Loucy (cell line): Measurements from ENCODE around the gene IRF2BP2.

Experiments
- H2AFZ ChIP-seq: fragments of 200-600 bp; sonication (generic); 2 replicates; pipeline ENCODE4 v1.6.0; 2016; ENCODE audit warnings: antibody characterized with exemption, mild to moderate bottlenecking, low read length, moderate library complexity
- H3F3A ChIP-seq: fragments of 200-600 bp; 2 replicates; pipeline ENCODE4 v1.6.0; 2016; ENCODE audit warnings: antibody characterized with exemption, low read depth, mild to moderate bottlenecking
- H3K27me3 ChIP-seq: fragments of 200-600 bp; sonication (generic); 2 replicates; pipeline ENCODE4 v1.6.1; 2014; ENCODE audit warnings: low read length, mild to moderate bottlenecking; ENCODE audit not compliant: insufficient read depth, poor library complexity, severe bottlenecking
- H3K36me3 ChIP-seq: fragments of 200-600 bp; sonication (generic); 2 replicates; pipeline ENCODE4 v1.6.1; 2016; ENCODE audit warnings: low read length; ENCODE audit not compliant: insufficient read depth
- H3K4me1 ChIP-seq: fragments of 200-600 bp; sonication (generic); 2 replicates; pipeline ENCODE4 v1.5.1; 2014; ENCODE audit warnings: low read length, mild to moderate bottlenecking; ENCODE audit not compliant: insufficient read depth, poor library complexity, severe bottlenecking
- H3K4me2 ChIP-seq: fragments of 200-600 bp; sonication (generic); 2 replicates; pipeline ENCODE4 v1.6.0; 2014; ENCODE audit warnings: antibody characterized with exemption, low read length, low read depth, mild to moderate bottlenecking; ENCODE audit not compliant: poor library complexity, severe bottlenecking
- H3K4me3 ChIP-seq: fragments of 200-600 bp; sonication (generic); 2 replicates; pipeline ENCODE4 v1.5.1; 2014; ENCODE audit warnings: low read length, mild to moderate bottlenecking, mixed read lengths; ENCODE audit not compliant: poor library complexity, severe bottlenecking
- H3K79me2 ChIP-seq: fragments of 200-600 bp; sonication (generic); 2 replicates; pipeline ENCODE4 v1.6.1; 2014; ENCODE audit warnings: low read length; ENCODE audit not compliant: insufficient read depth
- H3K9ac ChIP-seq: fragments of 200-600 bp; sonication (generic); 2 replicates; pipeline ENCODE4 v1.6.0; 2014; ENCODE audit warnings: mild to moderate bottlenecking, low read depth, low read length, moderate library complexity; ENCODE audit not compliant: poor library complexity, severe bottlenecking
- H3K9me2 ChIP-seq: fragments of 200-600 bp; sonication (generic); replicated peaks from 2 replicates; pipeline ENCODE4 v1.6.1; 2016; ENCODE audit warnings: low read depth, low read length, mixed read lengths
- H3K9me3 ChIP-seq: fragments of 200-600 bp; sonication (generic); 2 replicates; pipeline ENCODE4 v1.6.1; 2014; ENCODE audit warnings: mild to moderate bottlenecking, antibody characterized with exemption, low read length, low read depth; ENCODE audit not compliant: insufficient read depth
- H4K20me1 ChIP-seq: fragments of 200-600 bp; sonication (generic); 2 replicates; pipeline ENCODE4 v1.6.0; 2014; ENCODE audit warnings: antibody characterized with exemption, low read length, mild to moderate bottlenecking; ENCODE audit not compliant: insufficient read depth, poor library complexity, severe bottlenecking
- CTCF ChIP-seq: fragments of 200-600 bp; sonication (generic); conservative IDR thresholded peaks from 2 replicates; pipeline ENCODE4 v1.5.1; 2014; ENCODE audit warnings: mild to moderate bottlenecking, antibody characterized with exemption, low read length
- EZH2phosphoT487 ChIP-seq: fragments of 200-600 bp; IDR thresholded peaks from 2 replicates; pipeline ENCODE4 v1.6.1; 2018; ENCODE audit warnings: antibody characterized with exemption, mild to moderate bottlenecking, moderate library complexity, borderline replicate concordance

IRF2BP2 gene

GRCh38 chr1:234617131-234617985 lies 7.4 kb upstream of the IRF2BP2 start:
- Histone ChIP-seq H2AFZ (peak overlapping the region; percentile 77; the same call in 1 of the 2 replicates), H3K4me2 (no peak overlapping the region)

GRCh38 chr1:234616644-234617043 lies 6.7 kb upstream of the IRF2BP2 start:
- H3K27me3 ChIP-seq = no peaks in the 10 kb centered on the region
- H3K9me2 ChIP-seq = no peaks in the 10 kb centered on the region
- H3K4me2 ChIP-seq = peak overlapping the region; percentile 12
- no peak for TF ChIP-seq EZH2phosphoT487
- no peak for TF ChIP-seq CTCF
- peaks cover 3% of the 10 kb centered on the region; the same call in 1 of the 2 replicates for H3F3A ChIP-seq
- no peaks in the 10 kb centered on the region for H4K20me1 ChIP-seq
- H3K79me2 ChIP-seq = 0 out of 2 replicates have a peak, but pooled peaks cover 5% of the 10 kb centered on the region
- peaks cover 60% of the 10 kb centered on the region for H3K4me1 ChIP-seq
- peak overlapping the region; percentile 45 for H3K9ac ChIP-seq
- H3K4me3 ChIP-seq = no peak overlapping the region
- H2AFZ ChIP-seq = peak overlapping the region; percentile 77
- H3K9me3 ChIP-seq = no peaks in the 10 kb centered on the region
- H3K36me3 ChIP-seq = no peaks in the 10 kb centered on the region

More at GRCh38 chr1:234617131-234617985, 7.4 kb upstream of the IRF2BP2 start:
- no peaks in the 10 kb centered on the region for H4K20me1 ChIP-seq
- no peaks in the 10 kb centered on the region for H3K27me3 ChIP-seq
- H3K4me1 ChIP-seq = peaks cover 53% of the 10 kb centered on the region
- H3K9me2 ChIP-seq = no peaks in the 10 kb centered on the region
- TF ChIP-seq CTCF (peak; percentile 60), EZH2phosphoT487 (no peak)
- no peaks in the 10 kb centered on the region for H3K9me3 ChIP-seq
- no peak overlapping the region for H3K4me3 ChIP-seq
- no peaks in the 10 kb centered on the region for H3K79me2 ChIP-seq
- H3K36me3 ChIP-seq = no peaks in the 10 kb centered on the region
- H3F3A ChIP-seq = no peaks in the 10 kb centered on the region; the same call in 1 of the 2 replicates
- H3K9ac ChIP-seq = peak overlapping the region; percentile 45

GRCh38 chr1:234614081-234614489 lies 4.1 kb upstream of the IRF2BP2 start:
- Histone ChIP-seq H3K9ac (peak overlapping the region; percentile 98), H3K4me3 (no peak overlapping the region), H3F3A (peaks cover 12% of the 10 kb centered on the region)

More at GRCh38 chr1:234614081-234614489, 4.1 kb upstream of the IRF2BP2 start:
- Histone ChIP-seq H3K79me2 (peaks cover 13% of the 10 kb centered on the region), H3K9me2 (no peaks in the 10 kb centered on the region), H2AFZ (no peak overlapping the region), H4K20me1 (no peaks in the 10 kb centered on the region), H3K27me3 (no peaks in the 10 kb centered on the region), H3K4me1 (peaks cover 57% of the 10 kb centered on the region), H3K4me2 (peak overlapping the region; percentile 97), H3K36me3 (no peaks in the 10 kb centered on the region), H3K9me3 (no peaks in the 10 kb centered on the region)
- TF ChIP-seq CTCF = no peak
- no peak for TF ChIP-seq EZH2phosphoT487
